K562 (cell line): Measurements from ENCODE around the gene CCDC141.
"Not testable (repeated sequence)": the region's sequence is repeated elsewhere in the genome, so short reads cannot be mapped to it uniquely, and the experiment has no call there.

Experiments used
- CEBPG ChIP-seq, 3 experiments: fragments of 200-800 bp in 1 of 3; sonication (Bioruptor generic) in 1 of 3; sonication (generic) in 1 of 3; formaldehyde crosslinking in 1 of 3; IDR thresholded peaks in 2 of 3; conservative IDR thresholded peaks in 1 of 3; 2 replicates each; pipeline versions ENCODE4 v1.6.1 to v1.8.0; 2016 to 2022; ENCODE audit warnings: missing compliant biosample characterization in 2 of 3, missing genetic modification characterization in 2 of 3, mild to moderate bottlenecking in 1 of 3, missing genetic modification reagents in 1 of 3
- CHD2 ChIP-seq: IDR thresholded peaks from 2 replicates; pipeline ENCODE4 v1.6.1; 2011; ENCODE audit warnings: low read depth, low read length
- DPF2 ChIP-seq: fragments of 450-650 bp; IDR thresholded peaks from 2 replicates; pipeline ENCODE4 v1.6.1; 2016
- EZH2 ChIP-seq: IDR thresholded peaks from 2 replicates; pipeline ENCODE4 v1.6.1; 2012; ENCODE audit warnings: low read depth, mild to moderate bottlenecking, inconsistent platforms, low read length, borderline replicate concordance
- PCBP1 ChIP-seq: fragments of 200-400 bp; formaldehyde crosslinking; IDR thresholded peaks from 2 replicates; pipeline ENCODE4 v1.6.1; 2018; ENCODE audit warnings: mild to moderate bottlenecking, low read depth, low read length; ENCODE audit not compliant: poor library complexity, severe bottlenecking
- PHF8 ChIP-seq: fragments of 200-600 bp; sonication (generic); IDR thresholded peaks from 2 replicates; pipeline ENCODE4 v1.6.1; 2012; ENCODE audit warnings: mixed run types, mild to moderate bottlenecking, inconsistent platforms, low read length, moderate library complexity, borderline replicate concordance
- RAD51 ChIP-seq: fragments of 450-650 bp; IDR thresholded peaks from 2 replicates; pipeline ENCODE4 v1.7.1; 2016; ENCODE audit warnings: low read depth, mild to moderate bottlenecking, borderline replicate concordance
- SRSF1 ChIP-seq: fragments of 200-400 bp; formaldehyde crosslinking; IDR thresholded peaks from 2 replicates; pipeline ENCODE4 v1.6.1; 2017; ENCODE audit warnings: mild to moderate bottlenecking, low read depth, low read length, moderate library complexity
- TBL1XR1 ChIP-seq, 2 experiments: IDR thresholded peaks; 2 replicates each; pipeline ENCODE4 v1.6.1; 2012; ENCODE audit warnings: improper control_type of control experiment in 2 of 2, low read length in 2 of 2, mild to moderate bottlenecking in 1 of 2
- TF ChIP-seq, protein P1 (sequence below), 3 experiments: IDR thresholded peaks in 2 of 3; conservative IDR thresholded peaks in 1 of 3; 2 replicates each; pipeline ENCODE4 v1.5.1; 2011 to 2012; ENCODE audit warnings: low read length in 3 of 3, mild to moderate bottlenecking in 3 of 3, control low read depth in 2 of 3, improper control_type of control experiment in 1 of 3, inconsistent platforms in 1 of 3, low read depth in 1 of 3, mixed read lengths in 1 of 3, moderate library complexity in 1 of 3; ENCODE audit not compliant: insufficient read depth in 2 of 3
- TF ChIP-seq, protein P2 (sequence below): sonication (generic); formaldehyde crosslinking; IDR thresholded peaks from 2 replicates; pipeline ENCODE4 v1.9.0; 2022; ENCODE audit warnings: mild to moderate bottlenecking, missing genetic modification reagents
- TF ChIP-seq, protein P3 (sequence below): fragments of 450-650 bp; IDR thresholded peaks from 2 replicates; pipeline ENCODE4 v1.6.1; 2016; ENCODE audit warnings: mild to moderate bottlenecking
- TF ChIP-seq, protein P4 (sequence below): sonication (generic); formaldehyde crosslinking; IDR thresholded peaks from 2 replicates; pipeline ENCODE4 v1.5.0; 2020; ENCODE audit warnings: missing genetic modification reagents

DNA sequence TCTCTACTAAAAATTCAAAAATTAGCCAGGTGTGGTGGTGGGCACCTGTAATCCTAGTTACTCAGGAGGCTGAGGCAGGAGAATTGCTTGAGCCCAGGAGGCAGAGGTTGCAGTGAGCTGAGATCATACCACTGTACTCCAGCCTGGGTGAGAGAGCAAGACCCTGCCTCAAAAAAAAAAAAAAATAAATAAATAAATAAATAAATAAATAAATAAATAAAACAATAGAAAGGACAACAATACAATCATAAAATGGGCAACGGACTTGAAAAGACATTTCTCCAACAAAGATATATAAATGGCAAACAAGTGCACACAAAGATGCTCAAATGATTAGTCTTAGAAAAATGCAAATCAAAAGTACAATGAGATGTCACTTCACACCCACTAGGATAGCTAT is 60.5 kb downstream of the CCDC141 start:
- TF ChIP-seq, protein P1, sequence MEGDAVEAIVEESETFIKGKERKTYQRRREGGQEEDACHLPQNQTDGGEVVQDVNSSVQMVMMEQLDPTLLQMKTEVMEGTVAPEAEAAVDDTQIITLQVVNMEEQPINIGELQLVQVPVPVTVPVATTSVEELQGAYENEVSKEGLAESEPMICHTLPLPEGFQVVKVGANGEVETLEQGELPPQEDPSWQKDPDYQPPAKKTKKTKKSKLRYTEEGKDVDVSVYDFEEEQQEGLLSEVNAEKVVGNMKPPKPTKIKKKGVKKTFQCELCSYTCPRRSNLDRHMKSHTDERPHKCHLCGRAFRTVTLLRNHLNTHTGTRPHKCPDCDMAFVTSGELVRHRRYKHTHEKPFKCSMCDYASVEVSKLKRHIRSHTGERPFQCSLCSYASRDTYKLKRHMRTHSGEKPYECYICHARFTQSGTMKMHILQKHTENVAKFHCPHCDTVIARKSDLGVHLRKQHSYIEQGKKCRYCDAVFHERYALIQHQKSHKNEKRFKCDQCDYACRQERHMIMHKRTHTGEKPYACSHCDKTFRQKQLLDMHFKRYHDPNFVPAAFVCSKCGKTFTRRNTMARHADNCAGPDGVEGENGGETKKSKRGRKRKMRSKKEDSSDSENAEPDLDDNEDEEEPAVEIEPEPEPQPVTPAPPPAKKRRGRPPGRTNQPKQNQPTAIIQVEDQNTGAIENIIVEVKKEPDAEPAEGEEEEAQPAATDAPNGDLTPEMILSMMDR (IDR thresholded peaks at IDR 0.05 in 2 of 3, conservative IDR thresholded peaks at IDR 0.05 in 1 of 3; ENCODE audit: insufficient read depth in 2 of 3, low read depth in 1 of 3, low read length in 3 of 3) = not testable (repeated sequence)
- TF ChIP-seq RAD51; CHD2; PHF8; CEBPG (CRISPR knock-in tag; IDR thresholded peaks at IDR 0.05); CEBPG (tag; conservative IDR thresholded peaks at IDR 0.05 in 1 of 2, IDR thresholded peaks at IDR 0.05 in 1 of 2); EZH2; PCBP1; TBL1XR1 (IDR thresholded peaks at IDR 0.05; ENCODE audit: low read length in 2 of 2); SRSF1; DPF2: not testable (repeated sequence)
- TF ChIP-seq, protein P2, sequence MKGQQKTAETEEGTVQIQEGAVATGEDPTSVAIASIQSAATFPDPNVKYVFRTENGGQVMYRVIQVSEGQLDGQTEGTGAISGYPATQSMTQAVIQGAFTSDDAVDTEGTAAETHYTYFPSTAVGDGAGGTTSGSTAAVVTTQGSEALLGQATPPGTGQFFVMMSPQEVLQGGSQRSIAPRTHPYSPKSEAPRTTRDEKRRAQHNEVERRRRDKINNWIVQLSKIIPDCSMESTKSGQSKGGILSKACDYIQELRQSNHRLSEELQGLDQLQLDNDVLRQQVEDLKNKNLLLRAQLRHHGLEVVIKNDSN (CRISPR knock-in tag) = not testable (repeated sequence)
- TF ChIP-seq, protein P3, sequence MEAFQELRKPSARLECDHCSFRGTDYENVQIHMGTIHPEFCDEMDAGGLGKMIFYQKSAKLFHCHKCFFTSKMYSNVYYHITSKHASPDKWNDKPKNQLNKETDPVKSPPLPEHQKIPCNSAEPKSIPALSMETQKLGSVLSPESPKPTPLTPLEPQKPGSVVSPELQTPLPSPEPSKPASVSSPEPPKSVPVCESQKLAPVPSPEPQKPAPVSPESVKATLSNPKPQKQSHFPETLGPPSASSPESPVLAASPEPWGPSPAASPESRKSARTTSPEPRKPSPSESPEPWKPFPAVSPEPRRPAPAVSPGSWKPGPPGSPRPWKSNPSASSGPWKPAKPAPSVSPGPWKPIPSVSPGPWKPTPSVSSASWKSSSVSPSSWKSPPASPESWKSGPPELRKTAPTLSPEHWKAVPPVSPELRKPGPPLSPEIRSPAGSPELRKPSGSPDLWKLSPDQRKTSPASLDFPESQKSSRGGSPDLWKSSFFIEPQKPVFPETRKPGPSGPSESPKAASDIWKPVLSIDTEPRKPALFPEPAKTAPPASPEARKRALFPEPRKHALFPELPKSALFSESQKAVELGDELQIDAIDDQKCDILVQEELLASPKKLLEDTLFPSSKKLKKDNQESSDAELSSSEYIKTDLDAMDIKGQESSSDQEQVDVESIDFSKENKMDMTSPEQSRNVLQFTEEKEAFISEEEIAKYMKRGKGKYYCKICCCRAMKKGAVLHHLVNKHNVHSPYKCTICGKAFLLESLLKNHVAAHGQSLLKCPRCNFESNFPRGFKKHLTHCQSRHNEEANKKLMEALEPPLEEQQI = not testable (repeated sequence)
- TF ChIP-seq, protein P4, sequence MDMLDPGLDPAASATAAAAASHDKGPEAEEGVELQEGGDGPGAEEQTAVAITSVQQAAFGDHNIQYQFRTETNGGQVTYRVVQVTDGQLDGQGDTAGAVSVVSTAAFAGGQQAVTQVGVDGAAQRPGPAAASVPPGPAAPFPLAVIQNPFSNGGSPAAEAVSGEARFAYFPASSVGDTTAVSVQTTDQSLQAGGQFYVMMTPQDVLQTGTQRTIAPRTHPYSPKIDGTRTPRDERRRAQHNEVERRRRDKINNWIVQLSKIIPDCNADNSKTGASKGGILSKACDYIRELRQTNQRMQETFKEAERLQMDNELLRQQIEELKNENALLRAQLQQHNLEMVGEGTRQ (CRISPR knock-in tag) = not testable (repeated sequence)
